Measurements from ENCODE around the gene PIGQ.

- TF ChIP-seq CTCF (IDR thresholded peaks at IDR 0.05) (no peak), EP300 (IDR thresholded peaks at IDR 0.05) (no peak), POLR2AphosphoS5 (IDR thresholded peaks at IDR 0.05) (no peak), POLR2A (IDR thresholded peaks at IDR 0.05) (peak; percentile 33 to 44)
Measured at GRCh38 chr16:569445-570254, at the start of gene PIGQ.
